Mucosa of rectum (tissue), 2 donors: ENCODE measurements around the gene CORO7.

ENCODE experiments used
- H3K27ac ChIP-seq, 2 donors: one replicate each; pipeline ENCODE4 v1.7.0; 2013; ENCODE audit warnings: inconsistent platforms in 2 of 2, low read depth in 2 of 2, low read length in 2 of 2
- H3K27me3 ChIP-seq, 2 donors: one replicate each; pipeline ENCODE4 v1.7.0; 2013; ENCODE audit warnings: low read length in 2 of 2; ENCODE audit not compliant: control insufficient read depth in 2 of 2, insufficient read depth in 2 of 2
- H3K36me3 ChIP-seq, 2 donors: one replicate each; pipeline ENCODE4 v1.7.0; 2013; ENCODE audit warnings: low read length in 2 of 2; ENCODE audit not compliant: control insufficient read depth in 2 of 2, insufficient read depth in 2 of 2
- H3K4me1 ChIP-seq, 2 donors: one replicate each; pipeline ENCODE4 v1.7.0; 2013; ENCODE audit warnings: low read length in 2 of 2, mild to moderate bottlenecking in 1 of 2; ENCODE audit not compliant: control insufficient read depth in 2 of 2, insufficient read depth in 2 of 2
- H3K4me3 ChIP-seq, 2 donors: one replicate each; pipeline ENCODE4 v1.7.0; 2013; ENCODE audit warnings: low read length in 2 of 2
- H3K9ac ChIP-seq, 2 donors: one replicate each; pipeline ENCODE4 v1.7.0; 2013; ENCODE audit warnings: low read length in 2 of 2, low read depth in 1 of 2, mild to moderate bottlenecking in 1 of 2
- H3K9me3 ChIP-seq, 2 donors: one replicate each; pipeline ENCODE4 v1.7.0; 2013; ENCODE audit warnings: low read length in 2 of 2; ENCODE audit not compliant: control insufficient read depth in 2 of 2
- donor health status: healthy.
- donor health status: Normal muscosa, but diverticular disease.

CORO7 gene

DNA sequence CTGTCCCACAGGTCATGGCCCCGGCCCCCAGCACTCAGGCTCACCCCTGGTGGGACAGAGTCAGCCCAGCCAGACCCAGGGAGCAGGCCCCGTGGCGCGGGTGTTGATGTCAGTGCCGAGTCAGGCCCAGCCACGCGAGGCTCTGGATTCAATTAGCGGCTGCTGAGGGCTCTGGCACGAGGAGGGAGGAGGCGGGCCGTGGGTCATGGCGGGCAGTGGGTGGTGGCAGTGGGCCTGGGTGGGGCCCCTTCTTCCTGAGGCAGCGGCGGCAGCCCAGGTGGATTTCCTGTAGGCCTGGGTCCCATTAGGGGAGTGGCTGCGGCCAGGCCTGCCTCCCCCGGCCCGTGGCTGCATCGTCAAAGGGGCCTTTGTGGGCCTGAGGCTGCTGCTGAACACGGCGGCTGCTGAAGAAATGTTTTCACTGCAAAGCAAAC, 31.9 kb downstream of the CORO7 start:
- Histone ChIP-seq H3K27ac (no peak overlapping the region), H3K36me3 (peaks cover 17 to 20% of the 10 kb centered on the region in 2 donors), H3K4me1 (no peaks in the 10 kb centered on the region), H3K4me3 (no peak overlapping the region), H3K27me3 (no peaks in the 10 kb centered on the region), H3K9me3 (no peaks in the 10 kb centered on the region), H3K9ac (no peak overlapping the region)

DNA sequence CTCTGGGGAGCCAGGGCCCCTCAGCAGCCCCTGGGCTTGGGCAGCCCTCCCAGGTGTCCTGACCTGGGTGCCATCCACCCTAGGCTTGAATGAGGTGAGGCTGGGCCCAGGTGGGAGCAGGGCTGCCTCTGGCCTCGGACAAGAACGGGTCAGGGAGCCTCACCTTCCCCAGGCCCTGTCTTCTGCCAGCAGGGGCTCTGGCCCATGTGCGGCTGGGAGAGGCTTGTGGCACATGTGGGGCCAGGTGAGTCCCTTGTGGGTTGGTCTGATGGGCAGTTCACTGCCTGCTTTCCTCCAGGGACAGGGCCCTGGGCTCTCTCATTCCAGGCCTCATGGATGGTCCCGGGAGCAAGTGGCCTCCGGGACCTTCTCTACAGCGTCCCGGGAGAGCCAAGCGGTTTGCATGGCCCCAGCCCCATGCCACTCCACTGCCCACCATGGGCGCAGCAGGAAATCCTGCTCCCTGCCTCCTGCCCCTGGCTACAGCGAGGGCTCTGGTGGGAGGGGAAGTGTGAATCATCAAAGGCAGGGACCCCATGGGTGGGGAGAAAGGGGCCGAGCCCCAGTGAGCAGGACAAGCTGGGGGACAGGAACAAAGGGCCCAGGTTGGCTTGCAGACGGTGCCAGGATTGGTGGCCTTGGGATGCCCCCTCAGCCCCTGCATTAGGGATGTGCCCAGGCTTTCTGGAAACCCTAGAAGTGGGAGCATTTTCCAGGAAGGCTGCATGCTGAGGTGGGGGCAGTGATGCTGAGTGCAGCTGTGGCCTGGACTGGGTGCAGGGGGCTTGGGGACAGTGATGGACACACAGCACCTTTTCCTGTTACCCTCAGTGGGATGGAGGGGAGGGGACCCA, 32.6 kb downstream of the CORO7 start:
- Histone ChIP-seq H3K36me3 (peaks cover 17 to 19% of the 10 kb centered on the region in 2 donors), H3K9ac (no peak overlapping the region)

DNA sequence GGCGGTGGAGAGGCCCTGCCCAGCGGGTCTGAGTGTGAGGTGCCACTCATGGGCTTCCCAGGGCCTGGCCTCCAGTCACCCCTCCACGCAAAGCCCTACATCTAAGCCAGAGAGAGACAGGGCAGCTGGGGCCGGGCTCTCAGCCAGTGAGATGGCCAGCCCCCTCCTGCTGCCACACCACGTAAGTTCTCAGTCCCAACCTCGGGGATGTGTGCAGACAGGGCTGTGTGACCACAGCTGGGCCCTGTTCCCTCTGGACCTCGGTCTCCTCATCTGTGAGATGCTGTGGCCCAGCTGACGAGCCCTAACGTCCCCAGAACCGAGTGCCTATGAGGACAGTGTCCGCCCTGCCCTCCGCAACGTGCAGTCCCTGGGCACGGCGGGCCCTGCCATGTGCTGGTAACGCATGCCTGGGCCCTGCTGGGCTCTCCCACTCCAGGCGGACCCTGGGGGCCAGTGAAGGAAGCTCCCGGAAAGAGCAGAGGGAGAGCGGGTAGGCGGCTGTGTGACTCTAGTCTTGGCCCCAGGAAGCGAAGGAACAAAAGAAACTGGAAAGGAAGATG, 33.5 kb downstream of the CORO7 start:
- Histone ChIP-seq H3K36me3 (peaks cover 12 to 21% of the 10 kb centered on the region in 2 donors), H3K27ac (no peak overlapping the region), H3K4me3 (no peak overlapping the region), H3K9ac (no peak overlapping the region), H3K9me3 (no peaks in the 10 kb centered on the region), H3K27me3 (no peaks in the 10 kb centered on the region), H3K4me1 (peaks cover 0 to 2% of the 10 kb centered on the region in 2 donors)

More for the DNA sequence above, 32.6 kb downstream of the CORO7 start:
- no peak overlapping the region for H3K4me3 ChIP-seq
- no peaks in the 10 kb centered on the region for H3K27me3 ChIP-seq
- no peak overlapping the region for H3K27ac ChIP-seq
- no peaks in the 10 kb centered on the region for H3K4me1 ChIP-seq
- H3K9me3 ChIP-seq = no peaks in the 10 kb centered on the region

DNA sequence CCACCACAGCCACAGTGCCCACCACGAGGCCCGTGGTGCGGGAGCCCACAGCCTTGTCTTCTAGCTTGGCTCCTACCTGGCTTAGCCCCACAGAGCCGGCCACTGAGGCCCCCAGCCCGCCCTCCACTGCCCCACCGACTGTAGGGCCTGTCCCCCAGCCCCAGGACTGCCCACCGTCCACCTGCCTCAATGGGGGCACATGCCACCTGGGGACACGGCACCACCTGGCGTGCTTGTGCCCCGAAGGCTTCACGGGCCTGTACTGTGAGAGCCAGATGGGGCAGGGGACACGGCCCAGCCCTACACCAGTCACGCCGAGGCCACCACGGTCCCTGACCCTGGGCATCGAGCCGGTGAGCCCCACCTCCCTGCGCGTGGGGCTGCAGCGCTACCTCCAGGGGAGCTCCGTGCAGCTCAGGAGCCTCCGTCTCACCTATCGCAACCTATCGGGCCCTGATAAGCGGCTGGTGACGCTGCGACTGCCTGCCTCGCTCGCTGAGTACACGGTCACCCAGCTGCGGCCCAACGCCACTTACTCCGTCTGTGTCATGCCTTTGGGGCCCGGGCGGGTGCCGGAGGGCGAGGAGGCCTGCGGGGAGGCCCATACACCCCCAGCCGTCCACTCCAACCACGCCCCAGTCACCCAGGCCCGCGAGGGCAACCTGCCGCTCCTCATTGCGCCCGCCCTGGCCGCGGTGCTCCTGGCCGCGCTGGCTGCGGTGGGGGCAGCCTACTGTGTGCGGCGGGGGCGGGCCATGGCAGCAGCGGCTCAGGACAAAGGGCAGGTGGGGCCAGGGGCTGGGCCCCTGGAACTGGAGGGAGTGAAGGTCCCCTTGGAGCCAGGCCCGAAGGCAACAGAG, 34.2 kb downstream of the CORO7 start:
- Histone ChIP-seq H3K27ac (no peak overlapping the region), H3K9me3 (no peaks in the 10 kb centered on the region), H3K9ac (no peak overlapping the region), H3K27me3 (no peaks in the 10 kb centered on the region), H3K4me1 (peaks cover 0 to 8% of the 10 kb centered on the region in 2 donors), H3K4me3 (no peak overlapping the region), H3K36me3 (peaks cover 12 to 21% of the 10 kb centered on the region in 2 donors)

DNA sequence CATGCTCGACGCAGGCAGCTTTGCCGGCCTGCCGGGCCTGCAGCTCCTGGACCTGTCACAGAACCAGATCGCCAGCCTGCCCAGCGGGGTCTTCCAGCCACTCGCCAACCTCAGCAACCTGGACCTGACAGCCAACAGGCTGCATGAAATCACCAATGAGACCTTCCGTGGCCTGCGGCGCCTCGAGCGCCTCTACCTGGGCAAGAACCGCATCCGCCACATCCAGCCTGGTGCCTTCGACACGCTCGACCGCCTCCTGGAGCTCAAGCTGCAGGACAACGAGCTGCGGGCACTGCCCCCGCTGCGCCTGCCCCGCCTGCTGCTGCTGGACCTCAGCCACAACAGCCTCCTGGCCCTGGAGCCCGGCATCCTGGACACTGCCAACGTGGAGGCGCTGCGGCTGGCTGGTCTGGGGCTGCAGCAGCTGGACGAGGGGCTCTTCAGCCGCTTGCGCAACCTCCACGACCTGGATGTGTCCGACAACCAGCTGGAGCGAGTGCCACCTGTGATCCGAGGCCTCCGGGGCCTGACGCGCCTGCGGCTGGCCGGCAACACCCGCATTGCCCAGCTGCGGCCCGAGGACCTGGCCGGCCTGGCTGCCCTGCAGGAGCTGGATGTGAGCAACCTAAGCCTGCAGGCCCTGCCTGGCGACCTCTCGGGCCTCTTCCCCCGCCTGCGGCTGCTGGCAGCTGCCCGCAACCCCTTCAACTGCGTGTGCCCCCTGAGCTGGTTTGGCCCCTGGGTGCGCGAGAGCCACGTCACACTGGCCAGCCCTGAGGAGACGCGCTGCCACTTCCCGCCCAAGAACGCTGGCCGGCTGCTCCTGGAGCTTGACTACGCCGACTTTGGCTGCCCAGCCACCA, 35.1 kb downstream of the CORO7 start:
- Histone ChIP-seq H3K36me3 (peaks cover 12 to 17% of the 10 kb centered on the region in 2 donors), H3K4me1 (peaks cover 0 to 8% of the 10 kb centered on the region in 2 donors), H3K27ac (no peak overlapping the region), H3K9ac (no peak overlapping the region), H3K9me3 (no peaks in the 10 kb centered on the region), H3K4me3 (no peak overlapping the region), H3K27me3 (no peaks in the 10 kb centered on the region)

DNA sequence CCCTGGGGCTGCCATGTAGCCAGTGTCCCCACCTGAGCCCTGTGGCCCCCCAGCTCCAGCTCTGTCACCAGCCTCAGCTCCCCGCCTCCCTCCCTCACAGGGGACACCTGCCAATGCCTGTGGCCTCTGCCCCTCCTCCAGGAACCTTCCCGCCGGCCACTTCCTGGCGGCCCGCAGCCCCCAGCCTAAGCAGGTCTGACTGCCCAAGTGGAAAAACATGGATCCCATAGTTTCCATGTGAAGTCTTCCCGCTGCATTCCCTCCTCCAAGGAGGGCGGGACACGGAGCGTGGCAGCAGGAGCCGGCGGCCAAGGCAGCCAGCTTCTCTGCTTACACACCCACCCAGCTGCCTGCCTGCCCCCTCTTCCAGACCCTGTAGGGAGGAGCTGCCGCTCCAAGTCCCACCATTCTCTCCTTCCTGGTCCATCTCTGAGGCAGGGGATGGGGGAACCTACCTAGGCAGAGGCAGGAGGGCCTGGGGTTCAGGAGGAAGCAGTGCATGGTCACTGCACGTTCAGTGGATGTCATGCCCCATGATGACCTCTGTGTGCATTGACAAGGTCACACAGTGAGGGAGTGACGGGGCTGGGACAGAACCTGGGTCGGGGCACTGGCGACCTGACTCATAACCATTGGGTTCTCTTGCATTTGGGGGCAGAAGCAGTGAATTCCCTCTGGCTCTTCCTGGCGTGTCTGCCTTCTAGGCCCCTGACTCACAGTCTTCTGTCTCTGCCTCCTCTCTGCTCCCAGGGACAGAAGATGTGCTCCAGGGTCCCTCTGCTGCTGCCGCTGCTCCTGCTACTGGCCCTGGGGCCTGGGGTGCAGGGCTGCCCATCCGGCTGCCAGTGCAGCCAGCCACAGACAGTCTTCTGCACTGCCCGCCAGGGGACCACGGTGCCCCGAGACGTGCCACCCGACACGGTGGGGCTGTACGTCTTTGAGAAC, 36.0 kb downstream of the CORO7 start:
- H3K4me1 ChIP-seq = peaks cover 0 to 8% of the 10 kb centered on the region in 2 donors
- H3K9me3 ChIP-seq = no peaks in the 10 kb centered on the region
- no peak overlapping the region for H3K9ac ChIP-seq
- no peaks in the 10 kb centered on the region for H3K27me3 ChIP-seq
- peaks cover 8 to 16% of the 10 kb centered on the region in 2 donors for H3K36me3 ChIP-seq
- H3K27ac ChIP-seq = no peak overlapping the region
- no peak overlapping the region for H3K4me3 ChIP-seq

DNA sequence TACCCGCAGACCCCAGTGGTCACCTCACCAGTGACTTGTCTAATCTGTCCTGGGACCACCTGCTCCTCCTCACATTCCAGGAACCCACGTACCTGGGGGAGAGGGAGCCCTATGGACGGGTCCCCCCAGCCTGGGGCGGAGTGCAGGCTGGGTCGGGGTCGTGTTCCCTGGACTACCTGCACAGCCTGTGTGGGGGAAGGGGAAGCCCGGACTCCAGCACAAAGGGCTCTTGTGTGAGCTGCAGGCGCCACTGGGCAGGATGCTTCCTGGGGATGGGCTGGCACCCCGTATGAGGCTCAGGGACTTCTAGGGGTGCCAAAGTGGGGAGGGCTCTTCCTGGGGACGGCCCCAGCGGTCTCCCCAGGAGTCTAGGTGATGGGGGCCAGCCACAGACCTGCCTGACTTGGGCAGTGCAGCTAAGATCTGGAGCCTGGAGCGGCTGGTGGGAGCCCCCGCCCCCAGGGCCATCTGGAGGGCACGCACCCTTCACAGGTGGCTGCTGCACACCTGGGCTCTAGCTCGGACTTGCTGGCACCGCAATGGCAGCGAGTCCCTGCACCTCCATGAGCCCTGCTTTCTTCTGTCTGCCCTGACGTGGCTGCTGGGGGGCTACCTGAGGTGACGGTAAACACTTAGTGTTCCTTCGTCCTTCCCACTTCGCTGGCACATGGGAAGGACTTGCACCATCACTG, 37.3 kb downstream of the CORO7 start:
- Histone ChIP-seq H3K9ac (no peak overlapping the region), H3K9me3 (no peaks in the 10 kb centered on the region), H3K4me1 (peaks cover 4 to 8% of the 10 kb centered on the region in 2 donors), H3K27ac (no peak overlapping the region), H3K27me3 (no peaks in the 10 kb centered on the region), H3K4me3 (no peak overlapping the region), H3K36me3 (peaks cover 5 to 11% of the 10 kb centered on the region in 2 donors)

DNA sequence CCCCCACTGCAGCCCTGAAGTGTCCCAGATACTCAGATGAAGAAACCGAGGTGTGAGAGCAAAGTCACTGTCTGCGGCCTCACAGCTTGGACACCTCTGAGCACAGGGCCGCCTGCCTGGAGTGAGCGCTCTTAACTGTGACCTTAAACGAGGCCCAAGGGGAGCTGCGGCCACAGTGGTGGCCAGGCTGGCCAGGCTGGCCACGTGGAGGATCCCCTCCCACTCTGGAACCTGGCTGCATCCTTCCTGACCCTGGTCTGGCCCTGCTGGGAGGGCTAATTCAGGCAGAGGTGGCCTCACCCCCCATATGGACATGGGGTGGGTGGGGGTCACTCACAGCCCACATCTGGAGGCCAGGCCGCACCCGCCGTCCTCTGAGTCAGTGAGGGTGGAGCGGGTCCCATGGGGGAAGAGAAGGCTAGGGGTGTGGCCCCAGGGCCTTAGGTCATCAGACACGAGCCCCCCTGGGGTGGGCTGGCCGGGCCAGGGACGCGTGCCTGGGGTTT, 38.2 kb downstream of the CORO7 start:
- Histone ChIP-seq H3K9me3 (no peaks in the 10 kb centered on the region), H3K4me3 (no peak overlapping the region), H3K27me3 (no peaks in the 10 kb centered on the region), H3K4me1 (peaks cover 6 to 8% of the 10 kb centered on the region in 2 donors), H3K36me3 (peaks cover 4 to 11% of the 10 kb centered on the region in 2 donors), H3K27ac (peak overlapping the region in 1 of 2 donors; percentile 42), H3K9ac (no peak overlapping the region)
